ENCODE results near the gene LAMA5.

Gene LAMA5

DNA sequence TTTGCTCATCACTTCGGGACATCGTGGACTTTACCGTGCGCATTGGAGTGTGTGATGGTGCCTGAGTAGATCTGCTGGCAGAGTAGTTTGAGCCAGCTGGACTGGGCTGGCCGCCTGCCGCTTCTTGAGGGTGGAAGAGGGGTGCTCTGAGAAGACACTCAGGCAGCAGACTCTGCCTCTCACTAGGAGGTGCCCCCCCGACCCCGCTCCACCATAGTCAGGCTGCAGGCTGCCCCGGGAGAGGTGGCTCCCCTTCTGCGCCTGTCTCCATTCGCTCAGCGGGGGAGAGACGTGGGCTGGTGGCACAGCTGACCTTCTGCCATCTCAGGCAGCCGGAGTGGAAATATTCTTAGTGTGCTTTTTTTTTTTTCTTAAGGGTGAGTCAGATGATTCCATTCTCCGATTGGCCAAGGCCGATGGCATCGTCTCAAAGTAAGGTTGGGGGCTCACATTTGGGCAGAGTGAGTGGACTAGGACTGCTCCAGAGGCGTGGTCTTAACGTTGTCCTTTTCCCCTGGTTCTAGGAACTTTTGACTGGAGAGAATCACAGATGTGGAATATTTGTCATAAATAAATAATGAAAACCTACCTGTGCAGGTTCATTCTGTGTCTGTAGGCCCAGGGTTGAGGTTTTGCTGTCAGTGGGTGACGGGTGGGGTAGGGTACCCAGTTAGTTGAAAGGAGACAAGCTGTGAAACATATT lies 21.0 kb upstream of the LAMA5 start:
- H3K4ac ChIP-seq (ENCODE audit: low read depth, low read length) = no peak overlapping the region
- H3K79me1 ChIP-seq (ENCODE audit: low read length) = peaks cover 18% of the 10 kb centered on the region
- H3K23ac ChIP-seq (ENCODE audit: low read length) = no peak overlapping the region
- H3K56ac ChIP-seq (ENCODE audit: low read length) = peak overlapping the region; percentile 100
- peak overlapping the region; percentile 100 for H3K9ac ChIP-seq (ENCODE audit: low read length)
- H2AK5ac ChIP-seq (ENCODE audit: low read length) = no peak overlapping the region
- H3K27ac ChIP-seq (ENCODE audit: low read depth, low read length) = no peak overlapping the region
- no peaks in the 10 kb centered on the region for H3K27me3 ChIP-seq (ENCODE audit: insufficient read depth, low read length, poor library complexity)
- peaks cover 8% of the 10 kb centered on the region for H3K36me3 ChIP-seq (ENCODE audit: control insufficient read depth, insufficient read depth, low read length)
- WGBS (ENCODE audit: extremely low coverage, insufficient coverage, low lambda C conversion rate) = no CpG with 5 or more reads among the region's 20 CpGs
- no peak for DNase-seq
- H3K4me3 ChIP-seq (ENCODE audit: low read length) = peak overlapping the region; percentile 99
- H3K79me2 ChIP-seq (ENCODE audit: control insufficient read depth, insufficient read depth, low read length) = peaks cover 27% of the 10 kb centered on the region
- H3K4me2 ChIP-seq (ENCODE audit: low read length) = peak overlapping the region; percentile 98
- H3K4me1 ChIP-seq (ENCODE audit: control insufficient read depth, low read depth, low read length) = no peaks in the 10 kb centered on the region
- H3K18ac ChIP-seq (ENCODE audit: low read length) = no peak overlapping the region
- H4K5ac ChIP-seq (ENCODE audit: low read length) = no peak overlapping the region
- no peak overlapping the region for H4K8ac ChIP-seq (ENCODE audit: low read depth, low read length)
- H2BK15ac ChIP-seq (replicated peaks; ENCODE audit: low read depth) = no peak overlapping the region
- no peak overlapping the region for H2BK120ac ChIP-seq (ENCODE audit: low read depth, low read length)
- no peak overlapping the region for H2BK5ac ChIP-seq (ENCODE audit: low read length)

DNA sequence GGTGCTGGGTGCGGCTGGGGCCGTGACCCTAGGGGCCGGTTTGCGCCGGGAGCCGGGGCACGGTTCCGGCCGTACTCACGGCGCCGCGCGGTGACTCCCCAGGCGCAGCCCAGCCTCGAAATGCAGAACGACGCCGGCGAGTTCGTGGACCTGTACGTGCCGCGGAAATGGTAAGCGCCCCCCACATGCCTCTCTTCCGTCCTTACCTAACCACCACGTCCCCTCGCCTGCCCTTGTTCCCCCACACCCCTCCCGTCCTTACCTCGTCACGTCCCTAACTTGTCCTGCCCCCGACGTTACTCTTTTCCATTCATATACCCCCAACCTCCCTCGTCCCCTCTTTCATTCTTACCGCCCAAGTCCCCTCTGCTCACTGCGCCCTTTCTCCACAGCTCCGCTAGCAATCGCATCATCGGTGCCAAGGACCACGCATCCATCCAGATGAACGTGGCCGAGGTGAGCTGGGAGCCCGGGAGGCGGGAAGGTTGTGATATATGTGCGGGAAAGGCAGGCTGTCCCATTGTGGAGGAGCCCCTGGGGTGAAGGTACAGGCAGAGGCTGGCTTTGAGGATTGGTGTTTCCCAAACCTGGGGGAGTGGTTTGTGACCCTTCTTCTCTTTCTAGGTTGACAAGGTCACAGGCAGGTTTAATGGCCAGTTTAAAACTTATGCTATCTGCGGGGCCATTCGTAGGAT lies 20.3 kb upstream of the LAMA5 start:
- H4K8ac ChIP-seq (ENCODE audit: low read depth, low read length) = no peak overlapping the region
- DNase-seq = no peak
- peak overlapping the region; percentile 100 for H3K56ac ChIP-seq (ENCODE audit: low read length)
- no peak overlapping the region for H2BK15ac ChIP-seq (replicated peaks; ENCODE audit: low read depth)
- H3K79me1 ChIP-seq (ENCODE audit: low read length) = peaks cover 18% of the 10 kb centered on the region
- no peak overlapping the region for H2BK120ac ChIP-seq (ENCODE audit: low read depth, low read length)
- H3K27ac ChIP-seq (ENCODE audit: low read depth, low read length) = no peak overlapping the region
- H2AK5ac ChIP-seq (ENCODE audit: low read length) = peak overlapping the region; percentile 87
- peak overlapping the region; percentile 63 for H3K18ac ChIP-seq (ENCODE audit: low read length)
- peaks cover 27% of the 10 kb centered on the region for H3K79me2 ChIP-seq (ENCODE audit: control insufficient read depth, insufficient read depth, low read length)
- no peaks in the 10 kb centered on the region for H3K4me1 ChIP-seq (ENCODE audit: control insufficient read depth, low read depth, low read length)
- H3K9ac ChIP-seq (ENCODE audit: low read length) = peak overlapping the region; percentile 100
- H3K23ac ChIP-seq (ENCODE audit: low read length) = peak overlapping the region; percentile 89
- peak overlapping the region; percentile 45 for H2BK5ac ChIP-seq (ENCODE audit: low read length)
- peak overlapping the region; percentile 6 for H3K4ac ChIP-seq (ENCODE audit: low read depth, low read length)
- H3K27me3 ChIP-seq (ENCODE audit: insufficient read depth, low read length, poor library complexity) = no peaks in the 10 kb centered on the region
- peak overlapping the region; percentile 99 for H3K4me3 ChIP-seq (ENCODE audit: low read length)
- no CpG with 5 or more reads among the region's 47 CpGs for WGBS (ENCODE audit: extremely low coverage, insufficient coverage, low lambda C conversion rate)
- H4K5ac ChIP-seq (ENCODE audit: low read length) = no peak overlapping the region
- peaks cover 8% of the 10 kb centered on the region for H3K36me3 ChIP-seq (ENCODE audit: control insufficient read depth, insufficient read depth, low read length)
- H3K4me2 ChIP-seq (ENCODE audit: low read length) = peak overlapping the region; percentile 98

DNA sequence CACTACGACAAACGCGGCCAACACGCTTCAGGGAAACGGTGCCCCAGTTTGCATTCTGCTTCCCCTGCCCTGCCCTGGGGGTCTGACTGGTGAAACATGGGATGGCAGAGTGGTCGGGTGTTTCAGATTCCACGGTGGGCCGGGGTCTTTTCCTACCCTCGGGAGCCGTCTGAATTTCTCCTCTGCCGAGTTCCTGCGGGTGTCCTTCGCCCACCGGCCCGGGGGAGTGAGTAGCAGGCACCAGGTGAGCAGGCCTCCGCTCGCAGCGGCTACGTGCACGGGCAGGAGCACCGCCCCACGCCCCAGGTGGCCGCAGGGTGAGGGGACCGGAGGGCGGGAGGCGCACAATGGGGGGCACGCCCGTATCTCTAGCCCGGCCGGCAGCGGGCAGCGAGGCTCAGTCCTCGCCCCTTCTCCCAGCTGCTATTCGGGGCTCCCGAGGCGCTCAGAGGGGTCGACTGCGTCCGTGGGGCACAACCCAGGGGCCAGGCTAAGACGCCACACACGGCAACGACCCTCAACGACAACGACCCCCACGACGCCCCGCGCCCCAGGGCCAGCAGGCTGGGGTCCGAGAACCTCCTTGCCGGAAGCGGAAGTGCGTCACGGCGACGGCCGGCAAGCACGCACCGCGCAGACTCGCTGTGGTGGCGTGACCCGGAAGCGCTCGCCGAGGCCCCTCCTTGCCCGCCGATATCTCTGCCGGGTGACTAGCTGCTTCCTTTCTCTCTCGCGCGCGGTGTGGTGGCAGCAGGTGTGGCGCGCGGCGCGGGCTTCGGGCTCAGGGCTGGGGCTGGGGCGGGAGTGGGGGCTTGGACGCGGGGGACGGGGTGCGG lies 19.5 kb upstream of the LAMA5 start, which contains the start of gene RPS21:
Gene RPS21 (plus strand): TSS at position 721 of the 836 bp plus-strand sequence. CDS start 236 bp downstream, outside the sequence.
- Histone ChIP-seq H3K4ac (ENCODE audit: low read depth, low read length) (peak within 1 kb of the TSS; percentile 97), H3K27me3 (ENCODE audit: insufficient read depth, low read length, poor library complexity) (no peaks in the 10 kb centered on the region), H3K9ac (ENCODE audit: low read length) (peak within 1 kb of the TSS; percentile 100), H3K36me3 (ENCODE audit: control insufficient read depth, insufficient read depth, low read length) (peaks cover 8% of the 10 kb centered on the region), H2BK120ac (ENCODE audit: low read depth, low read length) (no peak within 1 kb of the TSS), H4K8ac (ENCODE audit: low read depth, low read length) (peak within 1 kb of the TSS; percentile 40), H2BK15ac (replicated peaks; ENCODE audit: low read depth) (no peak within 1 kb of the TSS), H3K79me1 (ENCODE audit: low read length) (peaks cover 18% of the 10 kb centered on the region), H2AK5ac (ENCODE audit: low read length) (peak within 1 kb of the TSS; percentile 95), H3K56ac (ENCODE audit: low read length) (peak within 1 kb of the TSS; percentile 100), H3K4me3 (ENCODE audit: low read length) (peak within 1 kb of the TSS; percentile 99), H3K27ac (ENCODE audit: low read depth, low read length) (peak within 1 kb of the TSS; percentile 25), H3K4me2 (ENCODE audit: low read length) (peak within 1 kb of the TSS; percentile 98), H3K4me1 (ENCODE audit: control insufficient read depth, low read depth, low read length) (no peaks in the 10 kb centered on the region), H3K79me2 (ENCODE audit: control insufficient read depth, insufficient read depth, low read length) (peaks cover 27% of the 10 kb centered on the region), H2BK5ac (ENCODE audit: low read length) (peak within 1 kb of the TSS; percentile 93), H3K18ac (ENCODE audit: low read length) (peak within 1 kb of the TSS; percentile 63), H4K5ac (ENCODE audit: low read length) (no peak within 1 kb of the TSS), H3K23ac (ENCODE audit: low read length) (peak within 1 kb of the TSS; percentile 89)
- peak; percentile 94 for DNase-seq
- no CpG with 5 or more reads among the region's 83 CpGs for WGBS (ENCODE audit: extremely low coverage, insufficient coverage, low lambda C conversion rate)

DNA sequence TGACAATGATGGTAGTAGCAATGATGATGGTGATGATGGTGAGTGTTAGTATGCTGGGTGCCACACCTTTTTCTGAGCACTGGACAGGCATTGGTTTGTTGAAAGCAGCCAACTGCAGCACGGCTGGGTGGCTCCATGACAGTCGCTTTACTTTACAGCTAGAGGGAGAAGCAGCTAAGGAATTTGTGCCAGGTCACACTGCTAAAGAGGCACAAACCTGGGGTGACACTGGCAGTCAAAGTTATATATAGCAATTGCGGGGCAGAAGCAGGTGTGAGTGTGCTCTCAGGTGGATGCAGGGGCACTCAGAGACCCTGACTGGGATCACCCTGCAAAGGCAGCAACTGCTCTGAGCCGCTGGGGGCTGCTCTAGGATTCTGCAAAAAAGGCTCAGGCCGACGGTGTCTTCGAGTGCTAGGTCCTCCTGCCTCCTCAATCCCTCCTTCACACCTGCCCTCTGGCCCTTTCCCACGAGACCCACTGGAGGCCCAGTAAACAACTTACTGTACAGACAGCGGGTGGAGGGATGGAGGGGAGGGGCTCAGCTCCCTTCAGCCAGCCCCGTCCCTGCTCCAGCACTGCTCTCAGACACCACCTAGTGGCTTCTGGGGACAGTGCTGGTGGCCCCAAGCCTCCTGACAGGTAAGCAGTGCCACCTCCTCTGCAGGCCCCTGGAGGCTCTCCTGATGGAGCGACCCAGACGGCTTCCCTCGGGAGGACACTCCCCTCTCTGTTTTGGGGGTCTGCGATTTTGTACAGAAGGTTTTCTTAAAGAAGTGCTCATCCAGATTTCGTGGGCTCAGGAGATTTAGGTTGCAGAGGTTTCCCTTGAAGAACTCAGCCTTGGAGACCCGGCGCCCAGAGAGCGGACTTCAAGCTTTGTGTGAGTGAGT lies 15.4 kb upstream of the LAMA5 start:
- no peak overlapping the region for H3K23ac ChIP-seq (ENCODE audit: low read length)
- H3K4me3 ChIP-seq (ENCODE audit: low read length) = no peak overlapping the region
- peaks cover 20% of the 10 kb centered on the region for H3K79me2 ChIP-seq (ENCODE audit: control insufficient read depth, insufficient read depth, low read length)
- no peak overlapping the region for H2BK120ac ChIP-seq (ENCODE audit: low read depth, low read length)
- H2BK15ac ChIP-seq (replicated peaks; ENCODE audit: low read depth) = no peak overlapping the region
- no peak overlapping the region for H2AK5ac ChIP-seq (ENCODE audit: low read length)
- no peak overlapping the region for H4K5ac ChIP-seq (ENCODE audit: low read length)
- no peak overlapping the region for H3K9ac ChIP-seq (ENCODE audit: low read length)
- H3K27ac ChIP-seq (ENCODE audit: low read depth, low read length) = no peak overlapping the region
- H3K27me3 ChIP-seq (ENCODE audit: insufficient read depth, low read length, poor library complexity) = no peaks in the 10 kb centered on the region
- H3K4me1 ChIP-seq (ENCODE audit: control insufficient read depth, low read depth, low read length) = no peaks in the 10 kb centered on the region
- no peak overlapping the region for H3K4ac ChIP-seq (ENCODE audit: low read depth, low read length)
- no peak overlapping the region for H3K56ac ChIP-seq (ENCODE audit: low read length)
- H3K18ac ChIP-seq (ENCODE audit: low read length) = no peak overlapping the region
- H3K4me2 ChIP-seq (ENCODE audit: low read length) = no peak overlapping the region
- peak; percentile 91 for DNase-seq
- no peaks in the 10 kb centered on the region for H3K36me3 ChIP-seq (ENCODE audit: control insufficient read depth, insufficient read depth, low read length)
- no CpG with 5 or more reads among the region's 18 CpGs for WGBS (ENCODE audit: extremely low coverage, insufficient coverage, low lambda C conversion rate)
- H4K8ac ChIP-seq (ENCODE audit: low read depth, low read length) = no peak overlapping the region
- H3K79me1 ChIP-seq (ENCODE audit: low read length) = peaks cover 6% of the 10 kb centered on the region
- no peak overlapping the region for H2BK5ac ChIP-seq (ENCODE audit: low read length)

DNA sequence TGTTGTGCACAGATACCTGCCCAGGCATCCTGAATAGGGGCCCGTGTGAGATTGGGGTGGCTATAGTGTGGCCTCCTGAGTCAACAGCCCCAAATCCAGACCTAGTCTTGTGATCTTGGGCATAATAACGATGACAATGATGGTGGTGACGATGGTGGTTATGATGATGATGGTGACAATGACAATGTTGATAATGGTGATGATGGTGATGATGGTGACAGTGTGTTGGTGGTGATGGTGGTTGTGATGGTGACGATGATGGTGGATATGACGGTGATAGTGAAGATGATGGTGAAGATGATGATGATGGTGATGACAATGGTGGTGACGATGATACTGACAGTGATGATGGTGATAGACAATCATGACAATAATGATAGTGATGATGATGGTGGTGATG lies 14.7 kb upstream of the LAMA5 start:
- H3K27ac ChIP-seq (ENCODE audit: low read depth, low read length) = no peak overlapping the region
- WGBS (ENCODE audit: extremely low coverage, insufficient coverage, low lambda C conversion rate) = no CpG with 5 or more reads among the region's 6 CpGs
- H3K79me2 ChIP-seq (ENCODE audit: control insufficient read depth, insufficient read depth, low read length) = peaks cover 15% of the 10 kb centered on the region

More for the DNA sequence above, 14.7 kb upstream of the LAMA5 start:
- H4K5ac ChIP-seq (ENCODE audit: low read length) = no peak overlapping the region
- H2AK5ac ChIP-seq (ENCODE audit: low read length) = no peak overlapping the region
- peaks cover 4% of the 10 kb centered on the region for H3K79me1 ChIP-seq (ENCODE audit: low read length)
- no peak overlapping the region for H3K56ac ChIP-seq (ENCODE audit: low read length)
- no peak overlapping the region for H3K4me2 ChIP-seq (ENCODE audit: low read length)
- no peak overlapping the region for H2BK15ac ChIP-seq (replicated peaks; ENCODE audit: low read depth)
- no peak overlapping the region for H4K8ac ChIP-seq (ENCODE audit: low read depth, low read length)
- H2BK5ac ChIP-seq (ENCODE audit: low read length) = no peak overlapping the region
- no peak overlapping the region for H3K23ac ChIP-seq (ENCODE audit: low read length)
- no peaks in the 10 kb centered on the region for H3K4me1 ChIP-seq (ENCODE audit: control insufficient read depth, low read depth, low read length)
- DNase-seq = no peak
- no peaks in the 10 kb centered on the region for H3K27me3 ChIP-seq (ENCODE audit: insufficient read depth, low read length, poor library complexity)
- no peak overlapping the region for H2BK120ac ChIP-seq (ENCODE audit: low read depth, low read length)
- no peak overlapping the region for H3K4ac ChIP-seq (ENCODE audit: low read depth, low read length)
- no peak overlapping the region for H3K18ac ChIP-seq (ENCODE audit: low read length)
- H3K36me3 ChIP-seq (ENCODE audit: control insufficient read depth, insufficient read depth, low read length) = no peaks in the 10 kb centered on the region
- no peak overlapping the region for H3K9ac ChIP-seq (ENCODE audit: low read length)
- H3K4me3 ChIP-seq (ENCODE audit: low read length) = no peak overlapping the region
